ENCODE data around the gene CYP4B1.

CYP4B1 gene

DNA sequence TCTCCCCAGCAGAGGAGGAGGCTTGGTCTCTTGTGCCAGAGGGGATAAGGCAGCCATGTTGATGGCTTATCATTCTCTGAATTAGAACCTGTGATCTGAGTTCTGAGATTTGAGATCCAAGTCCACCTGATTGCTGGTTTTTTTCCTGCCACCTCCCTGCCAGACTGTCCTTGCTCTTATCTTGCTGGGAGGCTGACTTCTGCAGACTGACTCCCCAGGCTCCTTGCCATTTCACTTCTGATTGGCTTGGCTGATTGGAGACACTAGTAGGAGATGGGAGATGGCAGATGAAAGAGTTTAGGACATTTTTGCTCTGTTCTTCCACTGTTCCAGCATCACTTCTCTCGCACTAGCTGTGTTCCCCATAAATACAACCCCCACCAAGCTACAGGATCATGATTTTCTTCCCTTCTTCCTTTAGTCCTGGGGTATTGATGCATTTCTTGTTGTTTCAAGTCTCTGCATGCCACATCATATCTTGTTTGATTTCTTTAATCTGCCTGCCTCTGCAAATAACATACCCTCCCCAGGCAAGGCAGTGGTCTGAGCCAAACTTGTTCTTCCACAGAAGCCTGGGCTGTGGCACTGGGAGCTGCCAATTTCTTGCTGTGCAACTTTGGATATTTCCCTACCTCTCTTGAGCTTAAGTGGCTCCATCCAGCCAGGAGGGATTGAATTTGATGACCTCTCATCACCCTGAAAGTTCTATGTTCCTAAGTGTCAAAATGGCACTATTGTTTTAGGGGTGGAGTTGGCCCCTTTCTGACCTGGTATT is 963 bp upstream of the CYP4B1 start:
- DNase-seq (ENCODE audit: low read depth): no peak

DNA sequence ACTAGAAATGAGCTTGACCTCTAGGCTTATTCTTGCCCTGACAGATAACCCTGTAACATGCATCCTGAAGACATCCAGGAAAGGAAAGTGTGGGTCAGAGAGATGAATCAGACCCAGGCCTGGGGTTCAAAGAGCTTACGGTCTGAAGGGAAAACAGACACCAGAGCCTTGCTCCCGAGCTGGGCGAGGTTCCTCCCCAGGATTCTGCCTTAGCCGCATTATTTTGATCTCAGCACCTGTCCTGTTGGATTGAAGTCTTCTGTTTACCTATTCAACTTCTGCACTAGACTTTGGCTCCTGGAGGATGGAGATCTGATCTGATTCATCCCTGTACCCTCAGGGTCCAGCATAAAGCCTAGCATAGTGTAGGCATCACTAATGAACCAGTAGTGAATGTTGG is 1.9 kb downstream of the CYP4B1 start:
- DNase-seq (ENCODE audit: low read depth): no peak

DNA sequence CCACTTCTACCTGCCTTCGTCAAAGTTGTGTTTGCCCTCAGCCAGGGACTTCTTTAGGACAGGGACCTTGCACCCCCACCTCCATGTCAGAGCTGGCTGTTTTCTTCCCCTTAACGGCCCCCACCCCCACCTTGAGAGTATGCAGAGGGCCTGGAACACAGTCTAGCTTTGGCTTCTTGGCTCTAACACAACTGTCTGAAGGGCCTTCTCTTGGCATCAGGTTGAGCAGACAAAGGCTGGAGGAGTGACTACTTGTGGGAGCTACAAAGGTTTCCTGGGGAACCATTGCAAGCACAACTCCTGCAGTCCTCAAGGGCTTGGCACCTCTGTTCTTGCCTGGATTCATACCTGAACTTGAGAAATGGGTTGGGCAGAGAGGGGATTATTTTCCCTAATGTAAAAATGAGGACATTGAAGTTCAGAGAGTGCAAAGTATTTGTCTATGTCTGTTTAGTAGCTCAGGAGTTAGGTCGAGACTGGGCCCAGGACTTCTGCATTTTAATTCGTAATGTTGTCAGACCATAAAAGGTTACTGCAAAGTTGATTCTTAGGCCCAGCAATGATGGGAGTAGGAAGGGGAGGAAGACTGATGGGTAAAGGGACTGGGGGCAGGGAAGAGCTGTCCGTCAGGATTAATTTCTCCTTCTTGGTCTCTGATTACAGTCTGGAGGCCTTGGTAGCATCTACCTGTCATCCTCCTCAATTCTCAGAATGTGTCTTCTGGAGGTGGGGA is 2.6 kb downstream of the CYP4B1 start:
- DNase-seq (ENCODE audit: low read depth): no peak

DNA sequence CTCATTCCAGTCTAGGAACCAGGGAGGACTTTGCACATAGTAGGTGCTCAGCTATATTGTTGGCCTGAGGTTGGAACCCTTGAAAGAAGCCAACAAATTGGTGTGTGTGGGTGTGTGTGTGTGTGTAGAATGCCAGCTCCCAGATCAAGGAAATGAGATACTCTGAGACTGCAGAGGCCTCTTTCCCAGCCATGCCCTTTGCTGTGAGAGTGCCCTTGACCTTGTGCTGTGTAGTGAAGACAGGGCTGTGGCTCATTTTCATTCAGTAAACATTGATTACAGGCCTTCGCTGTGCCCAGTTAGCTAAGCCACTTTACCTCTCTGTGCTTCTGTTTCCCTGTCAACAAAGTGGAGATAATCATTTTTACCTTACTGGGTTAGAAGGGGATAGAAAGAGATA is 3.2 kb downstream of the CYP4B1 start:
- no peak for DNase-seq (ENCODE audit: low read depth)

DNA sequence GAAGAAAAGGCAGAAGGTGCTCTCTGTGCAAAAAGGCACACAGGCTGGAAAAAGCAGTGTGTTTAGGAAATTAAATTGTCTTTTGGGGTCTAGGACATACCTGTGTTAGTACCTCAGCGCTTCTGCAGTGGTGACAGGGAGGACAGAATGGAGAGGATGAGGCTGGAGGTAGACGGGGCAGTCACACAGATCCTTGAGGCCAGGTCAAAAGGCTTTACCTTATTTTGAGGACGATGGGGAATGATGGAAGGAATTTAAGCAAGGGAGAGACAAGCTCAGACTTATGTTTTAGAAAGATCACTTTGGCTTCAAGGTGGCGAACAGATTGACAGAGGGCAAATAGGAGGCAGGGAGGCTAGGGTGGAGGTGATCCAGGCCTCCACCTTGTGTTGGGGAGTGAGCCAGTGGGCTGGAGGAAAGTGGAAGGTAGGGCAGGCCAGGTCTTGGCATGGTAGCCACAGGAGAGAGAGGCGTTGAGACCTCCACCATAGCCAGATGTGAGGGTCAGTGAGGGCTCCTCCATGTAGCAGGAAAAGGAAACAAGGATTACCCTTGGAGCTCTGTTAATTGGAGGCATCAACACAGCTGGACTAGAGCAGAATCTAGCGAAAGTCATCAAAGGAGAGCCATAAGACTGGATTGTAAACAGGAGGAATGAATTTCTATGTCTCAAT is 4.2 kb downstream of the CYP4B1 start:
- no peak for DNase-seq (ENCODE audit: low read depth)

DNA sequence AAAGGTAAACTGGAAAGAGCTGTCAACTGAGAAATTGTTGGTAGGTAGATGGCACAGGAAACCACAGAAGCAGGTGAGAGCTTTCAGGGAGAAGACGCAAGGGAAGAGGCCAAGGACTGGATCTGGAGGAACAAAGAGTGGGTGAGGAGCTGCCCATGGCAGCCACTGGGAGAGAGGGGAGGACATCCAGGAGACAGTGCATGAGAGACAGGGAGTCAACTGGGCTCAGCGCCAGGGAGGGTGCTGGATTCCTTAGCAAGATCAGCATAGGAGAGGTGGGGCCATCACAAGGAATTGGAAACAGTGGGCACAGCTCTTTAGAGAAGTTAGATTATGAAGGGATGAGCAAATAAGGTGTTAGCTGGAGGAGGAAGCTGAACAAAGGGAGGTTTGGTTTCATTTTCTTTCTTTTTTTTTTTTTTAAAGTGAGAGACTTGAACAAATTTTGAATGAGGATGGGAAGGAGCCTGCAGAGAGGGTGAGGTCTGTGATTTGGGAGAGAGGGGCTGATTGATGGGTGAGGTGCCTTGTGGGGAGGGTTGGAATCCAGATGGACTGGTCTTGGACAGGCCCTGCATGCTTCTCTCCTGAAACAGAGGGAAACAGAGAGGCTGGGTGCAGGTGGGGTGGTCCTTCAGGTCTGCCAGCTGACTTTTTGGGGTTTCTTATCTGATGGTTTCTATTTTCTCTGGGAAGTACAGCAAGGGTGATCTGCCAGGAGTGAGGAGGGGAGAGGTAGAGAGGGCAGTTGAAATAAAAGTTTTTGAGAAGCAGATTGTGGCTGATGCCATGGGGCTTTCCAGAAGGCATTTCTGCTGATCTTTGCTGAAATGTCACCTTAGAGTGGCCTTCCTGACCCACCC is 5.4 kb downstream of the CYP4B1 start:
- no peak for DNase-seq (ENCODE audit: low read depth)

DNA sequence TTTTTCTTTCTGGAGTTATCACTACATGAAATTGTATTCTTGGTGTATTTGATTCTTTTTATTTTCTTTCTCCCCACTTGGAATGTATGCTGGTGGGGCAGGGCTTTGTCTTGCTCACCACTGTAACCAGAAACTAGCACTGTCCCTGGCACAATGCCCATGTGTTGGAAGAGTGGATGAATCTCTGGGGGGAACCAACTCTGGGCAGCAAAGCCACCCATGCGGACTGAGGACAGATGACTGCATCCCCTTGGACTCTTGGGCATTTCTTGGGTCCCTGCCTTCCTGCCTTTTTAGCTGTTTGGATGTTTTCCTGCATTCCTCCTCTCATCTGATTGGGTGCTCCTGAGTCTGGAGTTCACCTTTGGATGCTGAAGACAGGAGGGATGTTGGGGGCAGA is 6.1 kb downstream of the CYP4B1 start:
- DNase-seq (ENCODE audit: low read depth): no peak

DNA sequence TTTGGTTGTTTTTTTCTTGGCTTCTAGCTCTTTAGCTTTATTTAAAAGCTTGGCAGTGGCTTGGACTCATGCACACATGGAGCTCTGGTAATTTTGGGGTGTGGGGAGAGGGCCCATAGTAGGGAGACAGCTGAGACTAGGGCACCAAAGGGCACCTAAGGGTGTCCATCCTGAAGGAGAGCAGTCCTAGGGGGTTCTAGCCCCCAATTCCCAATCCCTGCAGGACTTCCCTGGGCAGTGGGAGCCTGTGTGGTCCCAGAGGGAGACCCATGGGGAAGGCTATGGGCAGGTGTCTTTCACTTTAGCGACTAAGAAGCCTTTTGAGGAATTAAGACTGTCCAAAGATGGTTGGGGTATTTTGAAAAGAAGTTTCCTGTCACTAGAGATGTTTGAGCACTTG is 6.9 kb downstream of the CYP4B1 start:
- DNase-seq (ENCODE audit: low read depth): no peak

DNA sequence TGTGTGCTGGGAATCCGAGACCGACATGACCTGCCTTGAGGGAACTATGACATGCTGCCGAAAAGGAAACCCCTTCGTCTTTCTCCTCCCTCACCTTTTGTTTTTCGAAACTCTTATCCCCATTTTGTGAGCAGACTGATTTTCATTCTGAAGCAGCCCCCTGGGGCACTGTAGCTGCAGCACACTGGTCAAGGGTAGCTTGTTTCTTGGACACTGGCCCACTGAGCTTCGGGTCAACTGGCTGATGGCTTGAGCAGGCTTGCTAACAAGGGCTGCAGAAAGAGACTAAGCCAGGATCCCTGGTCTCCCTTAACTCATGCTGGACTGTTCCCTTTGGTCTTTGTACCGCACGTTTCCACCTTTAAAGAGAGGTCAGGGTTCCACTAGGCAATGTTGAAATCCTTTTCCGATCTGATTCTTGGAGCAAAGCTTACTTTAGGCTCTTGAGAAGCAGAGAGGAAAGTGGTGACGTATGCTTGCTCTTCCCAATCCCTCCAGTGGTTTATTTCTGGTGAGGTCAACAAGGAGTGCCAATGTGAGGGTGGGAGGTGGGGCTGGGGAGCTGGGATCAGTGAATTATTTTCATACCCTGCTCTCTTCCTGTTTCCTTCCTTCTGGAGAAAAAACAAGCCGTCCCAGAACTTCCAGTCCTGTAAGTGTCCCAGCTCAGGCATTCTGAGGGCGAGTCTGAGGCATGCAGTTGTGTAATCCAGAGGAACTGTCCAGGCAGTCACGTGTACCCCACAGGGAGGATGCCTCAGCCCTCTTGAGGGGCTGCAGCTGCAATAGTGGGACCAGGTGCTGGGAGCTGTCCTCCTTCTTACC is 7.6 kb downstream of the CYP4B1 start:
- DNase-seq (ENCODE audit: low read depth): no peak

DNA sequence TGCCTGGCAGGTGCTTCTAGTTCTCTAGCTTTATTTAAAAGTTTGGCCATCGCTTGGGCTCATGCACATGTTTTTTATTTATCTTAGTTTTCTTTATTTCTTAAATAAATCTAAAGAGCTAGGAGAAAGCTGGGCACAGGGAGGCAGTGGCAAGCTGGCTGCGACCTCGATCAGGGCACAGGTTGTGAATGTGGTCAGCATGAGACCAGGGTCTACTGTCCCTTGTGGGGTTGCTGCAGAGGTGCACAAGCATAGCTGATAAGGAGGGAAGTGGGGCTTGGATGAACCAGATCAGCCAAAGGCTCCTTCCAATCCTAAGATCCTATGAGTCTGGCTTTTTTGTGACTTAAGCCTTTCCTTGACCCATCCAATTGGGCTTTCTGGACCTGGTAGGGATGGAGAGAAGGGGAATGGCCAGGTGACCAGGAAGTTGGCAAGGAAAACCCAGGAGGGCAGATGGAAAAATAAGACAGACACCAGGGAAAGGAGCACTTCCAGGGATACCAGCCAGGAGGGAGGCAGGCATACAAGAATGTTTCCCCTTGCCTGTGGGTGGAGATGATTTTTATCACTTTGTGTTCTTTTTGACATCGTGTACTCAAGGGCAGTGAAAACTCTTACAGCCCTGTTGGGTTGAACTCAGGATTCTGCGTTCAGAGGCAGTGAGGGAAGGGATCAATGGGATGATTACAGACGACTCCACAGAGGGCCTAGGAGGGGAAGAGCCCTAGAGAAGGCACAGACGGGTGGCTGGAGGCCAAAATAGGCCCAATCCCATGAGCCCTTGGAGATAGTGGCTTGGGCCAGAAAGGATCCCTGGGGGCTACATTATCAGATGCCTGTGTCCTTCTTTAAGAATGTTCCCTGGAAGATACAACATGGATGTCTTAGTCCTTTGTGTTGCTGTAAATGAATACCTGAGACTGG is 8.5 kb downstream of the CYP4B1 start:
- no peak for DNase-seq (ENCODE audit: low read depth)

DNA sequence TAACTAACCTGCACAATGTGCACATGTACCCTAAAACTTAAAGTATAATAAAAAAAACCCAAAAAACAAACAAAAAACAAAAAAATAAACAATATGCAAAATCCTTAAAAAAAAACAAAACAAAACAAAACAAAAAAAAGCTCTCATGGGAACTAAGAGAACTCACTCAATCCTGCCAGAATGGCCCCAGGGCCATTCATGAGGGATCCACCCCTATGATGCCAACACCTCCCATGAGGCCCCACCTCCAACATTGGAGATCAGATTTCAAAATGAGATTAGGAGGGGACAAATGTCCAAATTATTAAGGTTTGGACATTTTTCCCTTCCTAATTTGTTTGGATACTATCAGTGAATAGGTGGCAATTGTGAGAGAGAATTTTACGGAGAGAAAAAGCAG is 10.2 kb downstream of the CYP4B1 start:
- DNase-seq (ENCODE audit: low read depth): no peak

DNA sequence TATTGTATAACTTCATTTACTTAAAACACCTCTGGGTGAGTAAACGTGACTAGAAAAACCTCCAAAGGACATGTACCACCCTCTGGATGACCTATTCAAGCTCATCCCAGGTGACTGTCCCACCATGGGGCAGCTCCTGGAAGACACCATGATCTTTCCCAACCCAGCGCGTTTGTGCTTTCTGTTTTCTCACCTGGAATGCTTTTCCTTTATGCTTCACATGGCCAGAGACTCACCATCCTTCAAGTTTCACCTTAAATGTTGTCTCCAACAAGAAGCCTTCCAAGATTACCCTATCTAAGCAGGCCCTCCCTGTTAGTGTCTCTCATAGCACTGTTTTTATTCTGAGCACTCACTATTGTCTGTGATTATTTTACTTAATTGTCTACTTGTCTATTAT is 11.1 kb downstream of the CYP4B1 start:
- DNase-seq (ENCODE audit: low read depth): no peak

DNA sequence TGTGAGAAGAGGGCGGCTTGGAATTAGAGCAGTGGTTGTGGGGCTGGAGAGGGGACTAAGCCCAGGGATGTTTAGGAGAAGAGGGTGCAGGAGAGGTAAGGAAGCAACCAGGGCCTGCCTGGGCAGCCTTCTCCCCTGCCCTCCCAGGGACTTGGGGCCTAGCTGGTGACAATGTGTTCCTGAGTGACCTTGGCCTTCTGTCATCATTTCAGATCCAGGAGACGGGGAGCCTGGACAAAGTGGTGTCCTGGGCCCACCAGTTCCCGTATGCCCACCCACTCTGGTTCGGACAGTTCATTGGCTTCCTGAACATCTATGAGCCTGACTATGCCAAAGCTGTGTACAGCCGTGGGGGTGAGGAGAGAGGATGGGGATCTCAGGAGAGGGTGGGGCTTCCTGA is 11.8 kb downstream of the CYP4B1 start:
- DNase-seq (ENCODE audit: low read depth): no peak

DNA sequence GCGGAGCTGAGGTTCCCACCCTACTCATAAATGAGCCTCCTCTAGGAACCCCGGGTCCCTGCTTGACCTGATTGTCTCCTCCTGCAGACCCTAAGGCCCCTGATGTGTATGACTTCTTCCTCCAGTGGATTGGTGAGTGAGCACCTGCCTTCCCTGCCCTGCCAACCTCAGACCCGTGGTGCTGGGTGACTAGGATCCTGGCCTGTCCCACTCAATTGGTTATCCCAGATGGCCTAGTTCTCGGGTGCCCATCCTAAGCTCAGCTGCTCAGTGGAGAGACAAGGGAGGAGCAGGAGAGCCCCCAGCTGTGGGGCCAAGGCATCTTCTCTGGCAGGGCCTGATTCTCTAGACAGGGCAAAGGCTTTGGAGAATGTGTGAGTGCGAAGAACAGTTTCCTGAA is 12.2 kb downstream of the CYP4B1 start:
- DNase-seq (ENCODE audit: low read depth): no peak

DNA sequence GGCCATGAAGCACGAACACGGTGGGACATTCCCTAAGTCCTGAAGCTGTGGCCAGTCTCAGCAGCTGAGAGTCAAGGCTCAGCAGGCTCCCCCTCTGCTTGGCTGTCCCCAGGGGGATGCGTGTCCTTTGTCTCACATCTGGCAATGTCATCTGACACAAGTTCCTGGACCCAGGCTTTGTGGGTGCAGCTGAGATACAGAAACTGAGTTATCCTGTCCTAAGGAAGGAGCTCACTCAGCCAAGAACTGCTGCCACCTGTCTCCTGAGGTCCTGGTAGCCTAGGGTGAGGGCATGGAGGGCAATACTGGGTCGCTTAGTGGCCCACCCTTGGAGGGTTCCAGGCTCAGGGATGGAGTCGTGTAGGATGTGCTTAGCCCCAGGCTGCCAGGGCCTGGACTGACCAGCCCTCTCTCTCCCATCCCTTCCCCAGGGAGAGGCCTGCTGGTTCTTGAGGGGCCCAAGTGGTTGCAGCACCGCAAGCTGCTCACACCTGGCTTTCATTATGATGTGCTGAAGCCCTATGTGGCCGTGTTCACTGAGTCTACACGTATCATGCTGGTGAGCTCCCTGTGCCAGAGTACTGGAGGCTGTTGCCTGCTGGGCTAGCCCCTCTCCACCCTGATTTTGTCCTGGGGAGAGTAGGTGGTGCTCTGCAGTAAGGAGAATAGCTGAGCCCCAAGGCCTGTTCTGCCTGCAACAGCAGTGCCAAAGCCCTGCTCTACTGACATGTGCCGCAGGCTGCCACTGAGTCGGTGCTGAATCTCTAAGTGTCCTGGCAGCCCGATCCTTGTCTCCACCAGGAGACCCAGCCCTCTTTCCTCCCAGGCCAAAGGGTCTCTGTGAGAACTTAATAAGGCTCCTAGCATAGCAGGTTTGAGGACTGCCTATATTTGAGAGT is 13.5 kb downstream of the CYP4B1 start:
- DNase-seq (ENCODE audit: low read depth): no peak

DNA sequence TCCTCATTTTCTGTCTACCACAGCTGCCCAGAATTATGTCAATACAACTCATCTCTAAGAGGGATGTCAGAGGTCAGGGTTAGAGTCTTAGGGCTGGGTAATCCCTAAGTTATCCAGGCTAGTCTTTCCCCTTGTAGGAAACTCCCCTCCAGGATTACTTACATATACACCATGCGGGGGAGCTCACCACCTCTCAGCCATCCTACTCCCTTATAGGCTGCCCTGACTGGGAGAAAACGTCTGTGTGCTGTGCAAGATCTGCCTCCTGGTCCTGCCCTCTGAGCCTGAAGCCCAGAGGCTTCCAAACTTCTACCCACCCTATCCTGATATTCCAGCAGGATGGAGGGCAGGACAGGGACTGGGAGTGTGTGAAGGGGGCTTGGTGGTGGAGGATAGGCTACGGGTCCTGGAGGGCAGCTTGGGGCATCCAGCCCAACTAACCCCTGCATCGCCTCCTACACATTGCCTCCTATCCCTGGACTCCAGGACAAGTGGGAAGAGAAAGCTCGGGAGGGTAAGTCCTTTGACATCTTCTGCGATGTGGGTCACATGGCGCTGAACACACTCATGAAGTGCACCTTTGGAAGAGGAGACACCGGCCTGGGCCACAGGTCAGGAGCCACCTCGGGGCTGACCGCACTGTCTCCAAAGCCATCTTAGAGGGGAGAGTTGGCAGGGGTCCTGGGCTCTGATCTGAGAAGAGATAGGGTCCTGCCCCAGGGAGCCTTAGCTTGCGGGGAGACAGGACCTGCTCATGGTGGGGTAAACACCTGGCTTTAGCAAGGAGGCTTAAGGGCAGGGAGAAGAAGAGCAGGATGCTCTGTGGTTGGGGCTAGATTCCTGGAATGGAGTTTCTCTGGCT is 14.4 kb downstream of the CYP4B1 start:
- DNase-seq (ENCODE audit: low read depth): no peak

DNA sequence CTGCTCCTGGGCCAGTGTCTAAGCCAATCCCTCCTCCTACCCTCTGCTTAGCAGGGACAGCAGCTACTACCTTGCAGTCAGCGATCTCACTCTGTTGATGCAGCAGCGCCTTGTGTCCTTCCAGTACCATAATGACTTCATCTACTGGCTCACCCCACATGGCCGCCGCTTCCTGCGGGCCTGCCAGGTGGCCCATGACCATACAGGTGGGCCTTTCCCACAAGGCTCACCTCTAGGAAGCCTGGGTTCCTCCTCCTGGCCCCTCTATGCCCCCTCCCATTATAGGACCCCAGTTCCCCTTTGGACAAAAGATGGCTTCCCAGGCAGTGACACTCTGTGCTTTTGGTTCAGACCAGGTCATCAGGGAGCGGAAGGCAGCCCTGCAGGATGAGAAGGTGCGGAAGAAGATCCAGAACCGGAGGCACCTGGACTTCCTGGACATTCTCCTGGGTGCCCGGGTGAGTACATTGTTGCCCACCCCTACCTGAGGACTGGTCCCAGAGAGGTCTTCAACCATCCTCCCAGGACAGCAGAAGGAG is 15.1 kb downstream of the CYP4B1 start:
- DNase-seq (ENCODE audit: low read depth): no peak

DNA sequence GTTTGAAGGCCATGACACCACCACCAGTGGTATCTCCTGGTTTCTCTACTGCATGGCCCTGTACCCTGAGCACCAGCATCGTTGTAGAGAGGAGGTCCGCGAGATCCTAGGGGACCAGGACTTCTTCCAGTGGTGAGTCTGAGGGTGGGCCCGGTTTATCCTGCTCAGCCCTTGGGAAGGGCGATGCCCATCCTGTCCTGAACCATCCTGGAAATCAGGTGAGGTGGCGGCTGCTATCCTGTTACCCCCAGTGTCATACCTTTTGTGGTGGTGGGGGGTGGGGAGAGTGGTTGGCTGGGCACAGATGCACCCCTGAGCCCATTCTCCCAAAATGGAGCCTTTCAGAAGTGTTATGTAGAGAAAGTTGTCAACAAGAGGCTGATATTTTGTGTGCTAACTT is 16.3 kb downstream of the CYP4B1 start:
- no peak for DNase-seq (ENCODE audit: low read depth)
